GM21515 (cell line): ENCODE data around the gene C9orf57.
"Not testable (repeated sequence)": the region's sequence is repeated elsewhere in the genome, so short reads cannot be mapped to it uniquely, and the experiment has no call there.

Experiments used
- ATAC-seq: cut with Tn5 transposase; IDR thresholded peaks from one replicate; pipeline ENCODE4 v1.9.1; 2021; ENCODE audit not compliant: unreplicated experiment

Gene C9orf57

GRCh38 chr9:72025906-72026305 lies 34.5 kb downstream of the C9orf57 start:
- ATAC-seq, result no peak

GRCh38 chr9:72023596-72023995 lies 36.8 kb downstream of the C9orf57 start:
- ATAC-seq, result no peak

GRCh38 chr9:72022841-72023240 lies 37.6 kb downstream of the C9orf57 start:
- ATAC-seq, result no peak

GRCh38 chr9:72013292-72013760 lies 47.1 kb downstream of the C9orf57 start:
- no peak for ATAC-seq

GRCh38 chr9:72012646-72013045 lies 47.8 kb downstream of the C9orf57 start:
- no peak for ATAC-seq

DNA sequence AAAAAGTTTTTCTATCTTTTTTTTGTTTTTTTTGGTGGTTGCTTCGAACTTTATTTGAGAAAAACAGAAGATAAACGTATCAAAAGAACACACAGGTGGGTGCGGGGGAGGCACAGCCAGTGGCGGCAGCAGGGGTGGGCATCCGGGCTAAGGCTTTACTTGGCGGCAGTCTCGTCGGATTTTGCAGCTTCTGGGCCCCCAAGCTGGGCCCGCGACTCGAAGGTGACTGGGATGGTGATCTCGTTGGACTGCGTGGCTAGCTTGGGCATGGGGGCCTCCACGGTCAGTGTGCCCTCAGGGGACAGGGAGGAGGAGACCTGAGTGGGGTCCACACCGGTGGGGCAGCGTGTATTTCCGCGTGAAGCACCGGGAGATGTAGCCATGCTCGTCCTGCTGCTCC lies 52.7 kb downstream of the C9orf57 start:
- ATAC-seq, result not testable (repeated sequence)

DNA sequence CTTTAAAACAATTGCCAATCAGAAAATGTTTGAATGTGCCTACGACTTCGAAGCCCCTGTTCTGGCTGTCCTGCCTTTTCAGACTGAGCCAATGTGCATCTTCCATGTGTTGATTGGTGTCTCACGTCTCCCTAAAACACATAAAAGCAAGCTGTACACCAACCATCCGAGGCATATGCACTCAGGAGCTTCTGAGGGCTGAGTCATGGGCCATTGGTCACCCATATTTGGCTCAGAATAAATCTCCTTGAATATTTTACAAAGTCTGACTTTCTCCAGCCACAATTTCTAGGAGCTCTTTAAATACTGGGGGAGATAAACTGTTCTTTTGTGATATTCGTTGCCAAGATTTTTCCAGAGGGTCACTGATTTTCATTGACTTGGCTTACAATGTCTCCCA lies 53.9 kb downstream of the C9orf57 start:
- ATAC-seq, result no peak

GRCh38 chr9:72005451-72005850 lies 55.0 kb downstream of the C9orf57 start:
- ATAC-seq, result no peak
